GM12892 (cell line): Measurements from ENCODE around the gene CTDSP1.

Source experiments
- DNase-seq: peaks from one replicate; pipeline ENCODE4 v3.0.0; 2011; ENCODE audit not compliant: insufficient read length
- FAIRE-seq: peaks from 2 replicates; lab custom pipeline; 2011; peaks lifted over from hg19 to GRCh38; lab: Jason Lieb, UNC
- POLR2A ChIP-seq: IDR thresholded peaks from 2 replicates; pipeline ENCODE4 v1.6.1; 2011; ENCODE audit warnings: low read depth, low read length, control low read depth
- POLR2AphosphoS5 ChIP-seq: IDR thresholded peaks from 2 replicates; pipeline ENCODE4 v1.6.1; 2011; ENCODE audit warnings: low read depth, low read length, control low read depth
- TAF1 ChIP-seq: IDR thresholded peaks from 2 replicates; pipeline ENCODE4 v1.6.1; 2011; ENCODE audit warnings: low read depth, mild to moderate bottlenecking, control low read depth, low read length, borderline replicate concordance

The CTDSP1 gene

GRCh38 chr2:218367415-218368149, 32.1 kb upstream of the CTDSP1 start:
- peak; percentile 100 for FAIRE-seq
- peak; percentile 84 for TF ChIP-seq POLR2AphosphoS5
- peak; percentile 84 for TF ChIP-seq POLR2A
- TF ChIP-seq TAF1: no peak
- peak; percentile 96 for DNase-seq

DNA sequence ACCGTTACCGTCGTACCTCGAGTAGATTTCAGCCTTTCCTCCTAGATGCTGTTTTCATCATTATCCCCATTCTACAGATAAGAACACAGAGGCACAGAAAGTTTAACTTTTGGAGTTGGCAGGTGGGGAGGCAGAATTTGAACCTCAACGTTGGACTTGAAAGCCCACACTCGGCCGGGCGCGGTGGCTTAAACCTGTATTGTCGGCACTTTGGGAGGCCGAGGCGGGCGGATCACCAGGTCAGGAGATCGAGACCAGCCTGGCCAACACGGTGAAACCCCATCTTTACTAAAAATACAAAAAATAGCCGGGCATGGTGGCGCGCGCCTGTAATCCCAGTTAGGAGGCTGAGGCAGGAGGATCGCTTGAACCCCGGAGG, 31.5 kb upstream of the CTDSP1 start:
- TF ChIP-seq POLR2AphosphoS5 (no peak), TAF1 (no peak), POLR2A (no peak)
- DNase-seq (no peak), FAIRE-seq (no peak)

DNA sequence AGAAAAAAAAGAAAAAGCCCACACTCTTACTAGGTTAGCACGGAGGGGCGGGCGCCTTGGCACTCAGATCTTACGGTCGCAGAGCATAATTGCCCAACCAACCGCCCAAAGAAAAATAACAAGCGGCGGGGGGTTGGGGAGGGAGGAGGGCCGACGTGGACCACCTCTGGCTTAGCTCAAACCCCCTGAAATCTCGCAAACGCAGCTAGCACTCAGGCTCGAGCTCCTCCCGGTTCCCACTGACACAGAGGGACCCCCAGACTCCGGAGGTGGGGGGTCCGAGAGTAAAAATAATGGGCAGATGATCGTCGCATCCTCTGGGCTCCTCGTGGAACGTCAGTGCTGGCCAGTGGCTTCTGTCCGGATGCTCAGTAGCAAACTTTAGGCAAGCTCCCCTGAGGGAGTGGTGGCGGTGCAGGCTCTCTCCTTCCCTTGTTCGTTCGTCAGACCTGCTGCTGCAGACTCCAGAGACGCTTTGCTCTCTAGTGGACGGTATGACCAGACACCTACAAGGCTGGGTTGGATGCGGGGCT, 31.0 kb upstream of the CTDSP1 start:
- FAIRE-seq (no peak), DNase-seq (no peak)
- TF ChIP-seq POLR2A (no peak), TAF1 (no peak), POLR2AphosphoS5 (no peak)

DNA sequence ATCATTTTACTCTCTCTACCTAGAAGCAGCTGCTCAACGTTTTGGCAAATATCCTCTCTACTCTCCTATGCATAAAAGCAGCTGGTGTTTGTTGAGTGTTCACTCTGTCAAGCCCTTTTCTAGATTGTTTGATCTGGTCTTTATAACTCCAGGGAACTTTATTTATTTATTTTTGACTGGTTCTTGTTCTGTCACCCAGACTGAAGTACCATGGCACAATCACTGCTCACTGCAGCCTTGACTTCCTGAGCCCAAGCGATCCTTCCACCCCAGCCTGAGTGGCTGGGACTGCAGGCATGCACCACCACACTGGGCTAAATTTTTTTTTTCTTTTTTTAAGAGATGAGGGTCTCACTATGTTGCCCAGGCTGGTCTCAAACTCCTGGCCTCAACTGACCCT, 30.3 kb upstream of the CTDSP1 start:
- no peak for TF ChIP-seq TAF1
- no peak for TF ChIP-seq POLR2AphosphoS5
- TF ChIP-seq POLR2A: no peak
- DNase-seq (no peak), FAIRE-seq (no peak)

DNA sequence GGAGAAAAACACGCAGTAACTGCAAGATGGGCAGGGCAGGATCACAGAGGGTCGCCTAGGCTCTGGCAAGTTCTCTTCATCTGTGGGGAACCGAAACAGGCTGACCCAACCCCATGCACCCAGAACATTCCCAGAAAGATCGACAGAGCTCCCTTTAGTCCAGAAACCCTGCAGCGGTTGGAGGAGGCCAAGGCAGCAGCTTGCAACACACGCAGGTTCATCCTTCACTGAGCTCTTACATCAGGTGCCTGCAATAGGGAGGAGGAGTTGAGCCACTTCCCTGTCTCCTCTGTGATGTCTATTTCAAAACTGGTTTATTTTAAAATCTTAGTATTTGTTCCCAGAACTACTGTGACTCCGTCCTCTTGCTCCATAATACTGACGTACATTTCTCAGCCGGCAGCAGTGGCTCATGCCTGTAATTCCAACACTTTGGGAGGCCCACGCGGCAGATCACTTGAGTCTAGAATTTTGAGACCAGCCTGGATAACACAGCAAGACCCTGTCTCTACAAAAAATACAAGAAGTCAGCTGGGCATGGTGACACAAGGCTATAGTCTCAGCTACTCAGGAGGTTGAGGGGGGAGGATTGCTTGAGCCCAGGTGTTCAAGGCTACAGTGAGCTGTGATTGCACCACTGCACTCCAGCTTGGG, 29.1 kb upstream of the CTDSP1 start:
- no peak for TF ChIP-seq POLR2A
- DNase-seq (no peak), FAIRE-seq (no peak)

DNA sequence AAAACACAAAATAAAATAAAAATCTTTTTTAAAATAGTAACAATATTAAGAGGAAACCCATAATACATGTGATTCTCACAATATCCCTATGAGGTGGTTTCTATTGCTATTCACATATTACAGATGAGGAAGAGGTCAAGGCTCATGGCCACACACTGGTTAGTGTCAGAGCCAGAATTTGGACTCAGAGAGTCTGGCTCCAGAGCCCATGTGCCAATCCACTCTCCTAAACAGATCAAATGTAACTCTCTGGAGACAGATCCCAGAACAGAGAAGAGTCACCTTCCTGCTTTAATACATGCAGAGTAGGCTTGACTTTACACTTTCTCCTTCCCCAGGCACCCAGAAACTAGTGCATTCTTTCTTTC, 27.7 kb upstream of the CTDSP1 start:
- FAIRE-seq (no peak), DNase-seq (no peak)
- TF ChIP-seq POLR2A: no peak
- TF ChIP-seq POLR2AphosphoS5: no peak
- TF ChIP-seq TAF1: no peak

DNA sequence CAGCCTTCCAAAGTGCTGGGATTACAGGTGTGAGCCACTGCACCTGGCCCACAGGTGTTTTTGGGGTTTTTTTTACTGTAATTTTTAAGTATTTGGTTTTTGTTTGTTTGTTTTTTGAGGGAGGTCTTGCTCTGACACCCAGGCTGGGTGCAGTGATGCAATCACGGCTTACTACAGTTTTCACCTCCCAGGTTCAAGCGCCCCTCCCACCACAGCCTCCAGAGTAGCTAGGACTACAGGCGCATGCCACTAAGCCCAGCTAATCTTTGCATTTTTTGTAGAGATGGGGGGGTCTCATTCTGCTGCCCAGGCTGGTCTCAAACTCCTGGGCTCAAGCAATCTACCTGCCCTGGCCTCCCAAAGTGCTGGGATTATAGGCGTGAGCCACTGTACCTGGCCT, 24.9 kb upstream of the CTDSP1 start:
- TF ChIP-seq TAF1 (no peak), POLR2A (no peak), POLR2AphosphoS5 (no peak)
- DNase-seq (no peak), FAIRE-seq (no peak)

DNA sequence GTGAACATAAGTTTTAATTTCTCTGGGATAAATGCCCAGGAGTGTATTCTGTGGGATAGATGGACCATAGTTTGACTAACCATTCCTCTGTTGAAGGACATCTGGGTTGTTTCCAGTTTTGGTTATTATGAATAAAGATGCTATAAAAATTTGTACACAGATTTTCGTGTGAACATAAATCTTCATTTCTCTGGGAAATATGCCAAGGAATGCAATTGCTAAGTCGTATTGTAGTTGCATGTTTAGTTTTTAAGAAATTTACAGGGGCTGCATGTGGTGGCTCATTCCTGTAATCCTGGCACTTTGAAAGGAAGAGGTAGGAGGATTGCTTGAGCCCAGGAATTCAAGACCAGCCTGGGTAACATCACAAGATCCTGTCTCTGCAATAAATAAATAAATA, 24.5 kb upstream of the CTDSP1 start:
- no peak for FAIRE-seq
- TF ChIP-seq POLR2A: no peak
- TF ChIP-seq TAF1: no peak
- no peak for TF ChIP-seq POLR2AphosphoS5
- DNase-seq: no peak

- DNase-seq (no peak), FAIRE-seq (no peak)
- TF ChIP-seq POLR2A (no peak), POLR2AphosphoS5 (no peak), TAF1 (no peak)
Measured at GRCh38 chr2:218378053-218378452, 21.6 kb upstream of the CTDSP1 start.

GRCh38 chr2:218381916-218382366, 17.7 kb upstream of the CTDSP1 start, which contains the start of gene SLC11A1:
SLC11A1 (plus strand) TSS chr2:218382273; CDS start chr2:218382369, 96 bp downstream.
- FAIRE-seq (no peak), DNase-seq (no peak)
- TF ChIP-seq TAF1: no peak
- TF ChIP-seq POLR2AphosphoS5: no peak
- TF ChIP-seq POLR2A: no peak

DNA sequence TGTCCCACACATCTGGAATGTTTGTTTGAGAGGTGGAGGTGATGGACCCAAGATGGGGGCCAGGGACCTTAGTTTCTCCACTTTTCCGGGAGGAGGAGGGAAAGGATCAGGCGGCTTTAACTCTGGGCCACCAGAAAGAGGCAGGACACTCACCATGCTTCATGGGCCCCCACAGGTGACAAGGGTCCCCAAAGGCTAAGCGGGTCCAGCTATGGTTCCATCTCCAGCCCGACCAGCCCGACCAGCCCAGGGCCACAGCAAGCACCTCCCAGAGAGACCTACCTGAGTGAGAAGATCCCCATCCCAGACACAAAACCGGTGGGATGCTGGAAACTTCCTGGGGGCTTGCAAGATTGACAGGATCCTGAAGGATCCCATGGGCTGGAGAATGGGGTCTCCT, 16.9 kb upstream of the CTDSP1 start:
- DNase-seq (no peak), FAIRE-seq (no peak)
- TF ChIP-seq POLR2A (no peak), TAF1 (no peak), POLR2AphosphoS5 (no peak)

DNA sequence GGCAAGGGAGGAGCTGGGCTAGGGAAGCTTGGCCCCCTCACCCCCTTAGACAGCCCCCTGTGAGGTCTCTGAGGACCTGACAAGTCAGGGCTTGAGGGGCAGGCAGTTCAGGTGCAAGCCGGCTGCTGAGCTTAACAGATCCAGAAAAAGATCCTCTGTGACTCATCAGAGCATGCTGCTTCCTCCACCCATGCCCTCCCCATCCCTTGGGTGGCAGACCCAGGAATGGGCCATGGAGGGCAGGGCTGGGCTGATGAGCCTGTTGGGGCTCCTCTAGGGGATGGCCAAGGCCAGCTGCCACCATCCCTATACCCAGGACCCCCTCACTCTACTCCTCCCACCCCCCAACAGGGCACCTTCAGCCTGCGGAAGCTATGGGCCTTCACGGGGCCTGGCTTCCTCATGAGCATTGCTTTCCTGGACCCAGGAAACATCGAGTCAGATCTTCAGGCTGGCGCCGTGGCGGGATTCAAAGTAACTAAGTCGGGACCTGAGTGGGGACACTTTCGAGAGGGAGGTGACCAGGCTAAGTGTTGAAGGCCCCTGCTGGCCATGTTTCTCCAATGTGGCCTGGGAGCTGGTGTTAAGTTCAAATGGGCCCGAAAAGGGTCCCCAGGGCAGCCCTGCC, 15.7 kb upstream of the CTDSP1 start:
- TF ChIP-seq POLR2A (no peak), TAF1 (no peak), POLR2AphosphoS5 (no peak)
- DNase-seq: no peak
- no peak for FAIRE-seq
